Measurements from ENCODE around the gene TGFBRAP1.

- TF ChIP-seq CTCF (IDR thresholded peaks at IDR 0.05; ENCODE audit: insufficient read depth, low read length): no peak
- TF ChIP-seq POLR2AphosphoS5 (IDR thresholded peaks at IDR 0.05; ENCODE audit: low read depth): no peak
- no peak for TF ChIP-seq GABPA (IDR thresholded peaks at IDR 0.05; ENCODE audit: low read depth)
- no peak for TF ChIP-seq REST (IDR thresholded peaks at IDR 0.05; ENCODE audit: insufficient replicate concordance, low read depth)
- no peak for TF ChIP-seq SPI1 (IDR thresholded peaks at IDR 0.05; ENCODE audit: borderline replicate concordance, low read depth)
Observed at GRCh38 chr2:105298017-105298416, 31.5 kb downstream of the TGFBRAP1 start.
